ENCODE data around the gene OR6C74.

Gene OR6C74

GRCh38 chr12:55244309-55244708, at the start of gene OR6C74:
Gene OR6C74, plus strand, starts transcription at chr12:55244609. Its CDS starts 2,679 bp downstream, at chr12:55247288.
- TF ChIP-seq CTCF (IDR thresholded peaks at IDR 0.05; ENCODE audit: low read depth, low read length): no peak
- DNase-seq (ENCODE audit: low read depth, low spot score): no peak
- in situ Hi-C loops (cut with HindIII; ENCODE audit: low sequenced_read_pairs): no loop called here
- H3K4me3 ChIP-seq (ENCODE audit: low read depth, low read length): no peak within 1 kb of the TSS

- TF ChIP-seq CTCF (IDR thresholded peaks at IDR 0.05; ENCODE audit: low read depth, low read length): no peak
- no peak within 1 kb of the TSS for H3K4me3 ChIP-seq (ENCODE audit: low read depth, low read length)
- in situ Hi-C loops (cut with HindIII; ENCODE audit: low sequenced_read_pairs): no loop called here
- DNase-seq (ENCODE audit: low read depth, low spot score): no peak
Observed at GRCh38 chr12:55220725-55221124, 23.7 kb upstream of the OR6C74 start, which contains the start of gene OR10A7. Gene OR10A7, plus strand, starts transcription at chr12:55221025. Its CDS starts 0 bp downstream, at chr12:55221025.

- in situ Hi-C loops (cut with HindIII; ENCODE audit: low sequenced_read_pairs): no loop called here
- DNase-seq (ENCODE audit: low read depth, low spot score): no peak
- no peak for TF ChIP-seq CTCF (IDR thresholded peaks at IDR 0.05; ENCODE audit: low read depth, low read length)
Observed at GRCh38 chr12:55226523-55226922, 17.9 kb upstream of the OR6C74 start.

GRCh38 chr12:55227643-55228042, 16.8 kb upstream of the OR6C74 start:
- TF ChIP-seq CTCF (IDR thresholded peaks at IDR 0.05; ENCODE audit: low read depth, low read length): no peak
- H3K4me3 ChIP-seq (ENCODE audit: low read depth, low read length): no peak overlapping the region
- in situ Hi-C loops (cut with HindIII; ENCODE audit: low sequenced_read_pairs): no loop called here
- no peak for DNase-seq (ENCODE audit: low read depth, low spot score)

More at GRCh38 chr12:55226523-55226922, 17.9 kb upstream of the OR6C74 start:
- H3K4me3 ChIP-seq (ENCODE audit: low read depth, low read length): no peak overlapping the region

- in situ Hi-C loops (cut with HindIII; ENCODE audit: low sequenced_read_pairs): no loop called here
- no peak for TF ChIP-seq CTCF (IDR thresholded peaks at IDR 0.05; ENCODE audit: low read depth, low read length)
- H3K4me3 ChIP-seq (ENCODE audit: low read depth, low read length): no peak overlapping the region
- DNase-seq (ENCODE audit: low read depth, low spot score): no peak
Observed at GRCh38 chr12:55246159-55246558, 1.8 kb downstream of the OR6C74 start.

- TF ChIP-seq CTCF (IDR thresholded peaks at IDR 0.05; ENCODE audit: low read depth, low read length): no peak
- no peak for DNase-seq (ENCODE audit: low read depth, low spot score)
- in situ Hi-C loops (cut with HindIII; ENCODE audit: low sequenced_read_pairs): no loop called here
- H3K4me3 ChIP-seq (ENCODE audit: low read depth, low read length): no peak overlapping the region
Observed at GRCh38 chr12:55250944-55251343, 6.5 kb downstream of the OR6C74 start.

- TF ChIP-seq CTCF (IDR thresholded peaks at IDR 0.05; ENCODE audit: low read depth, low read length): no peak
- no peak overlapping the region for H3K4me3 ChIP-seq (ENCODE audit: low read depth, low read length)
- in situ Hi-C loops (cut with HindIII; ENCODE audit: low sequenced_read_pairs): no loop called here
- DNase-seq (ENCODE audit: low read depth, low spot score): no peak
Observed at GRCh38 chr12:55253281-55253680, 8.9 kb downstream of the OR6C74 start.

All from astrocyte of the spinal cord (primary cell).